GM15510 (cell line): ENCODE measurements around the gene HNRNPLL.

ENCODE experiments used
- POLR2A ChIP-seq: IDR thresholded peaks from 3 replicates; pipeline ENCODE4 v1.6.1; 2011; ENCODE audit warnings: borderline replicate concordance; ENCODE audit not compliant: insufficient read length; ENCODE audit errors: extremely low read depth

Gene HNRNPLL

GRCh38 chr2:38601463-38602135 lies 1.1 kb downstream of the HNRNPLL start:
- no peak for TF ChIP-seq POLR2A

GRCh38 chr2:38600921-38601455 lies 1.7 kb downstream of the HNRNPLL start:
- no peak for TF ChIP-seq POLR2A

GRCh38 chr2:38600242-38600891 lies 2.4 kb downstream of the HNRNPLL start:
- TF ChIP-seq POLR2A = no peak

GRCh38 chr2:38599706-38600105 lies 3.0 kb downstream of the HNRNPLL start:
- TF ChIP-seq POLR2A = no peak

- TF ChIP-seq POLR2A = no peak
These were observed 3.8 kb downstream of the HNRNPLL start for GRCh38 chr2:38598991-38599295.

DNA sequence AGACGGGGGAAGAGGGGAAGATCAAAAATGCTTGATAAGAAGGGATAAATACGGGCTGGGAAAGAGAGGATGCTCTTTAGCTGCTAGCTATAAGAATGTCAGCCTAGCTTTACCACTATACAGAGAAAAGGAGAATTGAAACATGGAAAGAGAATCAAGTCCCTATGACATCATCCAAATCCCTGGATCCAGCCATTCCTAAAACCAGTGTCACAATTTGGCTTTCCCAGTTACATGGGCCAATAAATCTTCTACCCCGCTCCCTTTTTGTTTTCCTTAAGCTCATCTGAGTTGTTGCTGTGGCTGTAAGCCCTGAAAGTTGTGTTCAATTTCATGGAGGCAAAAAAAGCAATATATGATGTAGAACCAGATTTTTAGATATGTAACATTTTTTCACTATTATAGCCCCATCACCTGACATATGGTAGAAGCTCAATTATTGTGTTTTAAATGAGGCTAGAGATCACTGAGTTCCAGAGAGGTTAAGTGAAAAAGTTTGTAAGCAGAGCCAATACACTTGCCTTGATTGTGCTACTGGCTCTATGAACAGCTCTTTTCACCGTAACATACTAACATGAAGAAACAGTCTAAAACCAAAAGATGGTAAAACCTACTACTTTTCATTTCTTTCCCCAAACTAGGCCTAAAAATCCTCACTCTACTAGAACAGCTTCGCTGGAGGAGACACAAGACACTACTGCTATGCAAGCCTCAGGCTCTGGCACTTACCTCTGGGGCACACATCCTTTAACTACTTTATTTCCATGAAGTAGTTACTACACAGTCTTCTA lies 4.3 kb downstream of the HNRNPLL start:
- TF ChIP-seq POLR2A = no peak

- TF ChIP-seq POLR2A = no peak
These were observed 5.6 kb downstream of the HNRNPLL start for GRCh38 chr2:38597115-38597514.

DNA sequence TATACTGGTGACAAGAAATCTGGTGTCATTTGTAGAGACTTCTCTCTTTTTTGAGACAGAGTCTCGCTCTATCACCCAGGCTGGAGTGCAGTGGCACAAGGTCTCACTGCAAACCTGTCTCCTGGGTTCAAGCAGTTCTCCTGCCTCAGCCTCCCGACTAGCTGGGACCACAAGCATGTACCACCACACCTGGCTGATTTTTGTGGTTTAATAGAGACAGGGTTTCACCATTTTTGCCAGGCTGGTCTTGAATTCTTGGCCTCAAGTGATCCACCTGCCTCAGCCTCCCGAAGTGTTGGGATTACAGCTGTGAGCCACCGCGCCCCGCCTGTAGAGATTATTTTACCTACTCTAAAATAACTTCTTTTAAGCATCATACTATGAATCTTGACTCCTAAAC lies 6.5 kb downstream of the HNRNPLL start:
- TF ChIP-seq POLR2A = no peak

GRCh38 chr2:38592951-38593350 lies 9.8 kb downstream of the HNRNPLL start:
- TF ChIP-seq POLR2A = no peak

DNA sequence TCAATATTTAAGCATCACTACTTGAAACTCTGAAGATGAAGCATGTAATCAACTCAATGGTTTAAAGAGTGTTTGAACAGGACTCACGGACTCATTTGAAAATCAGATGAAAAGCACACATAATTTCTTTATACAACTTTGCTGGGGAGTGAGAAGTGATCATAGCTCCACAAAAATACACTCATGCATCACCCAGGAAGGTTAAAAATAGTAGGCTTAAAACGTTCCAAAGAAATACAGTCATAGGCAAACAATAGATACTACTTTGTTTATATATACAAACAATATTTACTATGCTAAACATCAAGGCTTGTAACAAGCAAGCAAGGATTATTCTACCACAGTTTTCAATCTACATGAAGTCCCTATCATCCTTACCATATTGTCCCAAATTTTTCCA lies 11.6 kb downstream of the HNRNPLL start:
- no peak for TF ChIP-seq POLR2A

DNA sequence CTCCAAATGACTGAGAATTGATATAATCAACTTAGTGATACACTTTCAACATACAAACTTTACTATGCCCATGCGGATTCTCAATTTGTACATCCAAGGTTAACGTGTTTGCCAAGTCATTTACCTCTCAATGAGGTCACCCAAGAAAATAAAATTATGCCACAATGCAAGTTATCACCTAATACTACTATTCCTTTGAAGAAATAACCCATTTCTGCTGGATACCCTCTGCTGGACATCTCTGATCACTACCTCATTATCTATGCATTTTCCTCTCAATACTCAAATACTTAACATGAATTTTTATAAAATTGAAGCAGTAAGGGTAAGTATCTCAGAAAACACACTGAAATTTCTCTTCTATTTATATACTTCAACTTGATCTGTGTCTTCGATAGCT lies 12.7 kb downstream of the HNRNPLL start:
- no peak for TF ChIP-seq POLR2A

DNA sequence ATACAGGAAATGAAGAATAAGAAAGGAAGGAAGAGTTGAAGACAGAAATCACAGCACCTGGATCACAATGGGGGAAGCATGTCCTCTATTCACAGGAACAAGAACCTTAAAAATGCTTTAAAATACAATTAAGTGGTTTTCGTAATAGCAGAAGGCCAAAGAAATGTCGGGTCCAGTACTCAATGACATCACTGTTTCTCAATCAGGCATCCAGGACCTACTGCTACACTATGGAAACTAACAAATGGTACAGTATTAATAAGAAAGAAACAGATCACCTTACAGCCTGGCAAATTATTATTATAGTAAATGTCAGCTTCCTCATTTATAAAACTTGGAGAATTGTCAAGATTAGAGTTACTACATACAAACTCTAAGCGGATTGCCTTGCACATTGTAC lies 15.8 kb downstream of the HNRNPLL start:
- no peak for TF ChIP-seq POLR2A

DNA sequence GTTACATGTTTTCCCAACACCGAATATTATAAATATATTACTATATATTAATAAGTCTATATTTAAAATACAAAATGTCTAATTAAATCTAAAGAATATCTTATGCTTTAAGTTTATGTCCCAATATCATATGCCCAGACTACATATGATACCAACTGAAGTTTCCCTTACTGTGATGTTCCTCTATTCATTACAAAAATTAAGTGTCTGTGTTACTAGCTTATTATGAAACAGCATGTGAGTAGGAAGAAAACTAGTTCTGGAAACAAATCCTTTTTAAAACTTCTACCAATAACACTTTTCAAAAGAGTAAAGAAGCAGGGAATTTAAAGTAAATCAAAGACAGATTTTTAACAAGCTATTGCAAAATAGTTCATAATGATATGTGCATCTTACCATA lies 17.8 kb downstream of the HNRNPLL start:
- no peak for TF ChIP-seq POLR2A

GRCh38 chr2:38583994-38584393 lies 18.7 kb downstream of the HNRNPLL start:
- no peak for TF ChIP-seq POLR2A

- TF ChIP-seq POLR2A = no peak
These were observed 19.2 kb downstream of the HNRNPLL start for GRCh38 chr2:38583524-38583923.

DNA sequence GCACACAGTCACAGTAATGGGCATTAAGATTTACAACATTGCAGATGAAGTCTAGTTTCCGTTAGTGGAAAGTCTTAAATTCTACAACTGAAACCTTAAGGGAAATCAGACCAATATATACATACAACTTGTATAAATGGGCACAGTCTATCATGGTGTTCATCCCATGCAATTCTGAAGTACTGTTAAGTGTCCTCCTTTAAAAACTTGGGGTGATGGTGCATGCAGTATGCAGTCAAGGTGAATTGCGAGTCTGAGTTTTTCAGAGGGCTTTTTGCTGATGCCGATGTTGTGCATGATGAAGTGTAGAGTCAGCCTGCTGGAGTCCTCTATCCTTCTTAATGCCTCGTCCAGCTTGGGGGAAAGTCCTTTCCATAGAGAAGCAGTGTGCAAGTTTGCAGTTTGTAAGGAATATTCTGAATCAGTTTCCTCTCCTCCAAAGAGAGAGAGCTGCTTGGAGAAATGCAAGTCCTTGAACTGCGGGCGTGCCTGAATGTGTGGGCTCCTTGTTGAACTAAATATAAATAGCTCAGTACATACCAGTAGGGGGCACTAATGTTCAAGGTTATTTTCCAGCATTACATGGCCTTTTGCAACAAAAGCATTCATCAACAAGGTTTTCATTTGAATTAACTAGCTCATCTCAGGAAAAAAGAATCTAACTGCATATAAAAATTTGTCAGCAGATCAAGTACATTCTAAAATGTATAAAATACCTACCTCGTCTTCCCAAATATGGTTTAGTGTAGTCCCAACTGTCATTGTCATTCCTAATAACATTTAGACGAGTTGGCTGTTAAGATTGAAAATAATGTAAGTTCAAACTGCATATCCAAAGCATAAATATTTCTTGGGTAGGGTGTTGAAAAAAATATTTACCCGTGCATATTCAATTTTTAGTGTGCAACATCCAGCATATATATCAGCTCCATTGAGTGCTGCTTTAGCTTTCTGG lies 21.3 kb downstream of the HNRNPLL start:
- no peak for TF ChIP-seq POLR2A
